Epithelial cell of proximal tubule (primary cell): ENCODE measurements around the gene CCN6. TPM values are rescaled to one million over a fixed set of nuclear protein-coding genes. Genes with fewer than 3 reads are reported as not detected.

ENCODE experiments used
- DNase-seq: peaks from one replicate; pipeline ENCODE4 v3.0.0-alpha.2; 2011; ENCODE audit warnings: low read depth
- H3K4me3 ChIP-seq: 2 replicates; pipeline ENCODE4 v1.5.1; 2011; ENCODE audit warnings: low read depth, mild to moderate bottlenecking, low read length
- CTCF ChIP-seq: conservative IDR thresholded peaks from 2 replicates; pipeline ENCODE4 v1.5.1; 2012; ENCODE audit warnings: low read depth, mild to moderate bottlenecking, low read length
- total RNA-seq: library from RNA; depleted of rRNA; stranded (reverse); fragments of >200 nt; gene quantifications from 2 replicates; pipeline ENCODE4 v1.2.3, GENCODE V29; 2015

CCN6 gene
- total RNA-seq, 1 donor from 2014 or later, result 1.4 TPM

- DNase-seq, result no peak
- no peak for TF ChIP-seq CTCF
- H3K4me3 ChIP-seq, result no peak overlapping the region
These were observed 40.9 kb upstream of the CCN6 start for GRCh38 chr6:112013051-112013450.

- DNase-seq, result no peak
- no peak overlapping the region for H3K4me3 ChIP-seq
- TF ChIP-seq CTCF, result no peak
These were observed 39.4 kb upstream of the CCN6 start for GRCh38 chr6:112014483-112014882.

- H3K4me3 ChIP-seq, result no peak overlapping the region
- no peak for TF ChIP-seq CTCF
- no peak for DNase-seq
These were observed 38.2 kb upstream of the CCN6 start for GRCh38 chr6:112015725-112016124.

DNA sequence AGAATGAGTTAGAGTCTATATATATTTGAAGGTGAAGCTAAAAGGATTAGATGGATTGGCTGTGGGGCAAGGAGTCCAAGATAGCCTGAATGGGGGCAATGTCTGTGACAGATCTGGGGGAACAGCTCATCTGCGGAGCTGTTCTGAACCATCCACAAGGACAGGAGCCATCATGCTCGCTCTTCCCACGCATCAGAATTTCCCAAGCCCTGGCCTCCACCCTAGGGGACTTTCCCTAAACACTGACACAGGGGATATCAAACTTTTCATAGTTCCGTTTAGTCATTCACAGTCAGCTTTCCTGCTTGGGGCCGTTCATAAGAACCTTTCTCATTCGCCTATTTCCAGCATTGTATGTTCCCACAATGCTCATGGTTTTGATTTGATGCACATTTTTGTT lies 37.6 kb upstream of the CCN6 start:
- no peak overlapping the region for H3K4me3 ChIP-seq
- TF ChIP-seq CTCF, result no peak
- no peak for DNase-seq

- no peak for DNase-seq
These were observed 36.7 kb upstream of the CCN6 start for GRCh38 chr6:112017169-112017568.

GRCh38 chr6:112017760-112018537 lies 36.0 kb upstream of the CCN6 start:
- DNase-seq, result no peak
- no peak overlapping the region for H3K4me3 ChIP-seq
- no peak for TF ChIP-seq CTCF

More at GRCh38 chr6:112017169-112017568, 36.7 kb upstream of the CCN6 start:
- no peak for TF ChIP-seq CTCF
- no peak overlapping the region for H3K4me3 ChIP-seq

GRCh38 chr6:112018619-112019416 lies 35.1 kb upstream of the CCN6 start:
- no peak overlapping the region for H3K4me3 ChIP-seq
- no peak for DNase-seq
- TF ChIP-seq CTCF, result no peak
